Spleen (tissue), 11 donors: ENCODE results near the gene PDLIM7. TPM values are rescaled to one million over a fixed set of nuclear protein-coding genes. Genes with fewer than 3 reads are reported as not detected.

Source experiments
- DNase-seq: peaks from one replicate; pipeline ENCODE4 v3.0.0-alpha.2; 2020
- H3K27ac ChIP-seq, 8 donors: fragments of 200-600 bp; sonication (generic) in 7 of 8; 1 replicate in 4 of 8; 2 replicates in 4 of 8; pipeline versions ENCODE4 v1.5.0 to v1.8.0; 2016 to 2021; ENCODE audit warnings: inconsistent platforms in 4 of 8, mild to moderate bottlenecking in 4 of 8, moderate library complexity in 1 of 8
- H3K27me3 ChIP-seq, 7 donors: fragments of 200-600 bp; sonication (generic) in 6 of 7; replicated peaks in 1 of 7; 1 replicate in 4 of 7; 2 replicates in 3 of 7; pipeline versions ENCODE4 v1.5.0 to v1.8.0; 2016 to 2021; ENCODE audit warnings: inconsistent platforms in 3 of 7, mild to moderate bottlenecking in 1 of 7
- H3K36me3 ChIP-seq, 6 donors: fragments of 200-600 bp; sonication (generic) in 5 of 6; 1 replicate in 4 of 6; 2 replicates in 2 of 6; pipeline versions ENCODE4 v1.5.0 to v1.8.0; 2016 to 2021; ENCODE audit warnings: inconsistent platforms in 2 of 6
- H3K4me1 ChIP-seq, 6 donors: fragments of 200-600 bp; sonication (generic) in 5 of 6; 1 replicate in 3 of 6; 2 replicates in 3 of 6; pipeline versions ENCODE4 v1.5.0 to v1.8.0; 2016 to 2021; ENCODE audit warnings: inconsistent platforms in 3 of 6
- H3K4me3 ChIP-seq, 8 donors: fragments of 200-600 bp; sonication (generic) in 7 of 8; 1 replicate in 4 of 8; 2 replicates in 4 of 8; pipeline versions ENCODE4 v1.5.0 to v1.8.0; 2016 to 2021; ENCODE audit warnings: inconsistent platforms in 4 of 8, mild to moderate bottlenecking in 4 of 8, moderate library complexity in 2 of 8
- H3K9me3 ChIP-seq, 8 donors: fragments of 200-600 bp; sonication (generic) in 7 of 8; 1 replicate in 4 of 8; 2 replicates in 4 of 8; pipeline versions ENCODE4 v1.5.0 to v1.8.0; 2016 to 2021; ENCODE audit warnings: inconsistent platforms in 4 of 8
- POLR2A ChIP-seq, 3 donors: fragments of 450-650 bp; IDR thresholded peaks; one replicate each; pipeline ENCODE4 v1.5.1; 2017; ENCODE audit warnings: antibody characterized with exemption in 3 of 3, mild to moderate bottlenecking in 1 of 3
- POLR2AphosphoS5 ChIP-seq, 3 donors: sonication (generic); formaldehyde crosslinking; IDR thresholded peaks; one replicate each; pipeline ENCODE4 v1.5.1; 2017; ENCODE audit warnings: antibody characterized with exemption in 3 of 3
- WGBS, 5 donors: extraction: QIAGEN DNeasy Blood & Tissue Kit in 3 of 5; methylation state at CpG; one replicate each; pipeline versions ENCODE4 v1.1.5 to v1.1.7; 2013 to 2018; 5-methylcytosine and 5-hydroxymethylcytosine counted together
- intact Hi-C: fragments of 100-400 bp; cut with DNase I; formaldehyde crosslinking; loops from one replicate; pipeline ENCODE4 v1.15.0; 2023; ENCODE audit warnings: low total_unique reads
- polyA plus RNA-seq, 3 donors: library from polyadenylated mRNA; stranded (reverse); fragments of 200-250 nt; gene quantifications; one replicate each; pipeline ENCODE4 v1.2.1, GENCODE V29; 2013
- total RNA-seq, 7 donors: library from RNA; depleted of rRNA in 3 of 7; stranded (reverse); fragments of >200 nt in 3 of 7; fragmentation: NEBNext Ultra II Directional in 4 of 7; extraction: Animal tissue kit (Norgen Biotek cat#: 25700) in 4 of 7; gene quantifications; one replicate each; pipeline versions ENCODE4 v1.1.0 to v1.2.1, GENCODE V29; 2016 to 2021
- TF ChIP-seq, protein P1 (sequence below), 11 experiments: fragments of 200-600 bp in 7 of 11; fragments of 450-650 bp in 4 of 11; sonication (generic) in 4 of 11; IDR thresholded peaks in 8 of 11; conservative IDR thresholded peaks in 3 of 11; 1 replicate in 7 of 11; 2 replicates in 4 of 11; pipeline versions ENCODE4 v1.4.0 to v1.8.0; 2016 to 2021; ENCODE audit warnings: antibody characterized with exemption in 11 of 11, inconsistent platforms in 4 of 11, mild to moderate bottlenecking in 1 of 11
- donor health status: healthy with polysubstance abuse.
- donor health status: DM: no; HTN: no; CAD: no; lungs with moderate emphysema.
- donor health status: DM: no; HTN: no; CAD: no.
- donor health status: Bipolar disorder and iron deficiency.
- donor health status: healthy.
- donor health status: DM: no; HTN: no; CAD: no.
- donor health status: DM: yes; HTN: yes; CAD: no.

The PDLIM7 gene
- total and polyA plus RNA-seq, 10 donors = 42.5 to 220 (median 85.1) TPM

- peak; percentile 72 for DNase-seq
- WGBS, 5 donors = 87 to 91% (median 89%) methylated on average over 19 to 26 of the region's 26 CpGs
- H3K9me3 ChIP-seq = no peaks in the 10 kb centered on the region
- TF ChIP-seq POLR2A (IDR thresholded peaks at IDR 0.05) (no peak), POLR2AphosphoS5 (IDR thresholded peaks at IDR 0.05) (peak in 1 of 3 donors; percentile 51)
- TF ChIP-seq, protein P1, sequence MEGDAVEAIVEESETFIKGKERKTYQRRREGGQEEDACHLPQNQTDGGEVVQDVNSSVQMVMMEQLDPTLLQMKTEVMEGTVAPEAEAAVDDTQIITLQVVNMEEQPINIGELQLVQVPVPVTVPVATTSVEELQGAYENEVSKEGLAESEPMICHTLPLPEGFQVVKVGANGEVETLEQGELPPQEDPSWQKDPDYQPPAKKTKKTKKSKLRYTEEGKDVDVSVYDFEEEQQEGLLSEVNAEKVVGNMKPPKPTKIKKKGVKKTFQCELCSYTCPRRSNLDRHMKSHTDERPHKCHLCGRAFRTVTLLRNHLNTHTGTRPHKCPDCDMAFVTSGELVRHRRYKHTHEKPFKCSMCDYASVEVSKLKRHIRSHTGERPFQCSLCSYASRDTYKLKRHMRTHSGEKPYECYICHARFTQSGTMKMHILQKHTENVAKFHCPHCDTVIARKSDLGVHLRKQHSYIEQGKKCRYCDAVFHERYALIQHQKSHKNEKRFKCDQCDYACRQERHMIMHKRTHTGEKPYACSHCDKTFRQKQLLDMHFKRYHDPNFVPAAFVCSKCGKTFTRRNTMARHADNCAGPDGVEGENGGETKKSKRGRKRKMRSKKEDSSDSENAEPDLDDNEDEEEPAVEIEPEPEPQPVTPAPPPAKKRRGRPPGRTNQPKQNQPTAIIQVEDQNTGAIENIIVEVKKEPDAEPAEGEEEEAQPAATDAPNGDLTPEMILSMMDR (IDR thresholded peaks at IDR 0.05 in 8 of 11, conservative IDR thresholded peaks at IDR 0.05 in 3 of 11) = no peak
- no peak overlapping the region for H3K4me3 ChIP-seq
- intact Hi-C loops = no loop called here
- peaks cover 9 to 81% (median 67%) of the 10 kb centered on the region in 6 donors for H3K36me3 ChIP-seq
- peaks cover 3 to 97% (median 34%) of the 10 kb centered on the region in 6 donors for H3K4me1 ChIP-seq
- H3K27me3 ChIP-seq = no peaks in the 10 kb centered on the region
- H3K27ac ChIP-seq = peak overlapping the region in 3 of 8 donors; percentile 26 to 36 (median 28)
Measured at GRCh38 chr5:177440990-177441780, 56.2 kb downstream of the PDLIM7 start.

- Histone ChIP-seq H3K27me3 (no peaks in the 10 kb centered on the region), H3K9me3 (no peaks in the 10 kb centered on the region), H3K36me3 (peaks cover 12 to 89% (median 74%) of the 10 kb centered on the region in 6 donors), H3K4me1 (peaks cover under 1 to 97% (median 26%) of the 10 kb centered on the region in 6 donors), H3K27ac (peak overlapping the region in 3 of 8 donors; percentile 26 to 36 (median 28)), H3K4me3 (no peak overlapping the region)
- TF ChIP-seq, protein P1 (IDR thresholded peaks at IDR 0.05 in 8 of 11, conservative IDR thresholded peaks at IDR 0.05 in 3 of 11) = no peak
- peak; percentile 35 to 70 (median 36) for TF ChIP-seq POLR2AphosphoS5 (IDR thresholded peaks at IDR 0.05)
- intact Hi-C loops = no loop called here
- no peak for DNase-seq
- 73 to 88% (median 86%) methylated on average over 12 to 24 of the region's 24 CpGs for WGBS, 5 donors
Measured at GRCh38 chr5:177440211-177440989, 57.0 kb downstream of the PDLIM7 start.

DNA sequence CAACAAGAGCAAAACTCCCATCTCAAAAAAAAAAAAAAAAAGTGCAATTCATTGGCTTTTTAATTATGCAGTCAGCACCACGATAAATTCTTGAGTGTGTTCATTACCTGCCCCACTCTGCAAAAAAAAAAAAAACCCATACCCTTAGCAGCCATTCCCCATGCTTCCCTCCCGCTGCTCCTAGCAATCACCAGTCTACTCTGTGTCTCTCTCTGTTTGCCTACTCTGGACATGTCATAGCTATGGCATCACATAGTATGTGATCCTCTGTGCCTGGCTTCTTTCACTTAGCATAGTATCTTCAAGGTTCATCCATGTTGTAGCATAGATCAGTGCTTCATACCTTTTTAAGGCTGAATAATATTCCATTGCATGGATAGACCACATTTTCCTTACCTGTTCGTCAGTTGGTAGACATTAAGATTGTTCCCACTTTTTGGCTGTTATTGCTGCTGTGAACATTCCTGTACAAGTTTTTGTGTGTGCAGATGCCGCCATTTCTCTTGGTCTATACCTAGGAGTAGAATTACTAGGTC, 57.8 kb downstream of the PDLIM7 start:
- H3K27ac ChIP-seq = peak overlapping the region in 1 of 8 donors; percentile 36
- intact Hi-C loops = no loop called here
- no peak overlapping the region for H3K4me3 ChIP-seq
- H3K9me3 ChIP-seq = no peaks in the 10 kb centered on the region
- H3K4me1 ChIP-seq = peaks cover 0 to 97% (median 22%) of the 10 kb centered on the region in 6 donors
- H3K36me3 ChIP-seq = peaks cover 12 to 97% (median 83%) of the 10 kb centered on the region in 6 donors
- H3K27me3 ChIP-seq = no peaks in the 10 kb centered on the region
- 94 to 99% (median 97%) methylated on average over 4 of the region's 4 CpGs for WGBS, 5 donors
- no peak for TF ChIP-seq POLR2A (IDR thresholded peaks at IDR 0.05)
- TF ChIP-seq, protein P1 (IDR thresholded peaks at IDR 0.05 in 8 of 11, conservative IDR thresholded peaks at IDR 0.05 in 3 of 11) = no peak
- no peak for DNase-seq
